ENCODE data around the gene FOXO3. TPM values are rescaled to one million over a fixed set of nuclear protein-coding genes. Genes with fewer than 3 reads are reported as not detected.
A peak's percentile ranks its signal among the peaks of the same experiment; 100 is the strongest.

FOXO3 gene
- total and polyA plus RNA-seq, 2 donors from 2014 or later = 9.4 to 76.1 TPM

GRCh38 chr6:108652375-108652774 lies 91.7 kb downstream of the FOXO3 start:
- no peak overlapping the region for H3K9ac ChIP-seq (ENCODE audit: low read length in 3 of 3)
- no peaks in the 10 kb centered on the region for H3K9me3 ChIP-seq (ENCODE audit: control insufficient read depth in 2 of 3, insufficient read depth in 1 of 3, low read length in 3 of 3)
- TF ChIP-seq, protein P1, sequence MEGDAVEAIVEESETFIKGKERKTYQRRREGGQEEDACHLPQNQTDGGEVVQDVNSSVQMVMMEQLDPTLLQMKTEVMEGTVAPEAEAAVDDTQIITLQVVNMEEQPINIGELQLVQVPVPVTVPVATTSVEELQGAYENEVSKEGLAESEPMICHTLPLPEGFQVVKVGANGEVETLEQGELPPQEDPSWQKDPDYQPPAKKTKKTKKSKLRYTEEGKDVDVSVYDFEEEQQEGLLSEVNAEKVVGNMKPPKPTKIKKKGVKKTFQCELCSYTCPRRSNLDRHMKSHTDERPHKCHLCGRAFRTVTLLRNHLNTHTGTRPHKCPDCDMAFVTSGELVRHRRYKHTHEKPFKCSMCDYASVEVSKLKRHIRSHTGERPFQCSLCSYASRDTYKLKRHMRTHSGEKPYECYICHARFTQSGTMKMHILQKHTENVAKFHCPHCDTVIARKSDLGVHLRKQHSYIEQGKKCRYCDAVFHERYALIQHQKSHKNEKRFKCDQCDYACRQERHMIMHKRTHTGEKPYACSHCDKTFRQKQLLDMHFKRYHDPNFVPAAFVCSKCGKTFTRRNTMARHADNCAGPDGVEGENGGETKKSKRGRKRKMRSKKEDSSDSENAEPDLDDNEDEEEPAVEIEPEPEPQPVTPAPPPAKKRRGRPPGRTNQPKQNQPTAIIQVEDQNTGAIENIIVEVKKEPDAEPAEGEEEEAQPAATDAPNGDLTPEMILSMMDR (IDR thresholded peaks at IDR 0.05; ENCODE audit: borderline replicate concordance, extremely low read depth, insufficient read depth) = no peak
- DNase-seq = no peak
- peak overlapping the region in 1 of 2 donors; percentile 24 for H3K27ac ChIP-seq (ENCODE audit: low read depth in 2 of 2, low read length in 2 of 2)
- no peak for FAIRE-seq
- no peaks in the 10 kb centered on the region for H3K36me3 ChIP-seq (ENCODE audit: control insufficient read depth in 2 of 3, insufficient read depth in 3 of 3, low read length in 3 of 3)
- H3K27me3 ChIP-seq (ENCODE audit: control insufficient read depth, insufficient read depth, low read length) = no peaks in the 10 kb centered on the region
- H3K4me1 ChIP-seq (ENCODE audit: control insufficient read depth in 2 of 3, insufficient read depth in 2 of 3, low read depth in 1 of 3, low read length in 3 of 3) = peaks cover 9 to 31% (median 14%) of the 10 kb centered on the region in 3 donors
- H3K4me3 ChIP-seq (ENCODE audit: low read length in 3 of 3) = no peak overlapping the region
- intact Hi-C loops (cut with DNase I) = no loop called here

DNA sequence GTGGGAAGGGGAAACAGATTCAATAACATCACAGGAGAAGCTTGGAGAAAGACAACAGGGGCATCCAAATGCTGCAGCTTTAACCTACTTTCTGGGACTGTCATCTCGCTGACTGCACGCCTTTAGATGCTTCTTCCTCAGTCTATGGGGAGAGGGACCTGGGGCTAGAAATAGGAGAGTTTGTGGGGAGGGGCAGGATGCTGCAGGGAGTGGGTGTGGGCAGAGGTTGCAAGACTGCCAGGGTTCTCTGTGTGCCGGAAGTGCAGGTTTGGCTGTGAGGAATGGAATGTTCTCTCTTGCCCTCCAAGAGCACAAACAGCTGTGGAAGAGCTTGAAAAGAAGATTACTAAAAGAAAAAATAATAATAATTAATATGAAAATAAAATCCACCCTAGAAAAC lies 93.2 kb downstream of the FOXO3 start:
- H3K4me3 ChIP-seq (ENCODE audit: low read length in 3 of 3) = no peak overlapping the region
- peaks cover 12 to 31% (median 14%) of the 10 kb centered on the region in 3 donors for H3K4me1 ChIP-seq (ENCODE audit: control insufficient read depth in 2 of 3, insufficient read depth in 2 of 3, low read depth in 1 of 3, low read length in 3 of 3)
- FAIRE-seq (no peak), DNase-seq (peak in 1 of 5 donors; percentile 81)
- H3K9ac ChIP-seq (ENCODE audit: low read length in 3 of 3) = no peak overlapping the region
- no peak overlapping the region for H3K27ac ChIP-seq (ENCODE audit: low read depth in 2 of 2, low read length in 2 of 2)
- no peaks in the 10 kb centered on the region for H3K36me3 ChIP-seq (ENCODE audit: control insufficient read depth in 2 of 3, insufficient read depth in 3 of 3, low read length in 3 of 3)
- H3K27me3 ChIP-seq (ENCODE audit: control insufficient read depth, insufficient read depth, low read length) = no peaks in the 10 kb centered on the region
- TF ChIP-seq, protein P1 (IDR thresholded peaks at IDR 0.05; ENCODE audit: borderline replicate concordance, extremely low read depth, insufficient read depth) = no peak
- intact Hi-C loops (cut with DNase I) = no loop called here
- no peaks in the 10 kb centered on the region for H3K9me3 ChIP-seq (ENCODE audit: control insufficient read depth in 2 of 3, insufficient read depth in 1 of 3, low read length in 3 of 3)

DNA sequence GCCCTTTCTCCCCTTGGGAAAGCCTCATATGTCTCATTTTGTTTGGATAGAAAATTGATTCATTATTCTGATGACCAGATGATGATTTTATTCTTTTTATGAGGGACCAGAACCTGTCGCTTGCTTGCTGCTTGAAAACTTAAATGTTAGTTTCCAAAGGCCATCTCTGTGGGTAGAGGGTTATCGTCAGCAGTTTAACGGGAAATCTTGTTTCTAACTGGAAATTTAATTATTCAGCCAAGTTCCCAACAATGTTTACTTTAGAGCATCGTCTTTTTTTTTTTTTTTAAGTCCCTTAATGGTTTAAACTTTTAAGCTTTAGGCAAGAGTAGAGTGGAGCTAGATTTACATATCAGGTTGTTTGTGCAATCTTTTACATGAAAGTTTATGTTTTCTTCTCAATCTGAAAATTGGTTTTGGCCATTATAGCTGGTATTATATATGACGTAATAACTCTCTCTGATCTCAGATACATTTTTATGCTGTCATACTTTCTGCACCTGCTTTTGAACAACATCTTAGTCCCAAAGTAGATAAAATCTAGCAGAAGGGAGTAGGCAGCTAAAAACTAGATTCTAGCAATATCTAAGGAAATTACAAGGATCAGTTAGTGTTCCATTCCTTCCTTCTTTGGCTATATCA lies 93.9 kb downstream of the FOXO3 start:
- peaks cover 9 to 31% (median 14%) of the 10 kb centered on the region in 3 donors for H3K4me1 ChIP-seq (ENCODE audit: control insufficient read depth in 2 of 3, insufficient read depth in 2 of 3, low read depth in 1 of 3, low read length in 3 of 3)
- no peak overlapping the region for H3K4me3 ChIP-seq (ENCODE audit: low read length in 3 of 3)
- no peak overlapping the region for H3K9ac ChIP-seq (ENCODE audit: low read length in 3 of 3)
- intact Hi-C loops (cut with DNase I) = no loop called here
- no peaks in the 10 kb centered on the region for H3K36me3 ChIP-seq (ENCODE audit: control insufficient read depth in 2 of 3, insufficient read depth in 3 of 3, low read length in 3 of 3)
- FAIRE-seq (no peak), DNase-seq (no peak)
- TF ChIP-seq, protein P1 (IDR thresholded peaks at IDR 0.05; ENCODE audit: borderline replicate concordance, extremely low read depth, insufficient read depth) = no peak
- H3K27me3 ChIP-seq (ENCODE audit: control insufficient read depth, insufficient read depth, low read length) = no peaks in the 10 kb centered on the region
- peak overlapping the region in 1 of 2 donors; percentile 47 for H3K27ac ChIP-seq (ENCODE audit: low read depth in 2 of 2, low read length in 2 of 2)
- H3K9me3 ChIP-seq (ENCODE audit: control insufficient read depth in 2 of 3, insufficient read depth in 1 of 3, low read length in 3 of 3) = no peaks in the 10 kb centered on the region
